Measurements from ENCODE around the gene BCS1L. TPM values are rescaled to one million over a fixed set of nuclear protein-coding genes. Genes with fewer than 3 reads are reported as not detected.

The BCS1L gene
- total and polyA plus RNA-seq, 12 donors: 34.8 to 84.2 (median 45.9) TPM

- peaks cover 0 to 68% (median 36%) of the 10 kb centered on the region in 9 donors for H3K36me3 ChIP-seq
- H3K4me3 ChIP-seq: peak overlapping the region; percentile 79 to 97 (median 92)
- intact Hi-C loops (cut with DNase I): loop anchor here in 5 of 10 donors (5.0 to 10.0 kb wide), 6 partner anchors 86 to 384 kb away; partner anchors contain the start of genes CNOT9 (in 3 of the 5), USP37 (in 3 of the 5), AAMP (in 1 of the 5) and PNKD (in 1 of the 5)
- ATAC-seq (peak in 1 of 8 donors; percentile 0), DNase-seq (no peak)
- H3K27me3 ChIP-seq: no peaks in the 10 kb centered on the region
- H3K4me1 ChIP-seq: peaks cover 9 to 43% (median 32%) of the 10 kb centered on the region in 9 donors
- TF ChIP-seq, protein P1, sequence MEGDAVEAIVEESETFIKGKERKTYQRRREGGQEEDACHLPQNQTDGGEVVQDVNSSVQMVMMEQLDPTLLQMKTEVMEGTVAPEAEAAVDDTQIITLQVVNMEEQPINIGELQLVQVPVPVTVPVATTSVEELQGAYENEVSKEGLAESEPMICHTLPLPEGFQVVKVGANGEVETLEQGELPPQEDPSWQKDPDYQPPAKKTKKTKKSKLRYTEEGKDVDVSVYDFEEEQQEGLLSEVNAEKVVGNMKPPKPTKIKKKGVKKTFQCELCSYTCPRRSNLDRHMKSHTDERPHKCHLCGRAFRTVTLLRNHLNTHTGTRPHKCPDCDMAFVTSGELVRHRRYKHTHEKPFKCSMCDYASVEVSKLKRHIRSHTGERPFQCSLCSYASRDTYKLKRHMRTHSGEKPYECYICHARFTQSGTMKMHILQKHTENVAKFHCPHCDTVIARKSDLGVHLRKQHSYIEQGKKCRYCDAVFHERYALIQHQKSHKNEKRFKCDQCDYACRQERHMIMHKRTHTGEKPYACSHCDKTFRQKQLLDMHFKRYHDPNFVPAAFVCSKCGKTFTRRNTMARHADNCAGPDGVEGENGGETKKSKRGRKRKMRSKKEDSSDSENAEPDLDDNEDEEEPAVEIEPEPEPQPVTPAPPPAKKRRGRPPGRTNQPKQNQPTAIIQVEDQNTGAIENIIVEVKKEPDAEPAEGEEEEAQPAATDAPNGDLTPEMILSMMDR (IDR thresholded peaks at IDR 0.05): peak in 5 of 9 donors; percentile 9 to 41 (median 28)
- WGBS, 2 donors: 3 to 4% methylated on average over 27 of the region's 27 CpGs
- H3K9me3 ChIP-seq: no peaks in the 10 kb centered on the region
- H3K27ac ChIP-seq: peak overlapping the region; percentile 54 to 88 (median 81)
Observed at GRCh38 chr2:218658671-218659257, 719 bp upstream of the BCS1L start.

DNA sequence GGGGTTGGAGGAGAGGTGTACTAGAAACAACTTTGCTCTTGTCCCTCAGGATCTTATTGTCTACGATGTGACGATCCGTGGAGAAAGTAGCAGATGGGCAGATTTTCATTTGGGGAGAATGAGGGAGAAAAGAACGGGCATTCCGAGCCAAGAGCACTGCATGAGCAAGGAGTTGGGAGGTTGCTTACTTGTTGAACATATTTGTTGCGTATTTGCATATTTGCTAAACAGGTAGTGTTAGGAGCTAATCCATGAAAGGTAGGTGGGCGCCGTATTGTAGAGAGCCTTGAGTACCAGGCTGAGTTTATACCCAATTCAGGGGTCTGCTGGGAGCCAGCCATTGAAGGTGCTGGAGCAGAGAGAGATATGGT, 490 bp downstream of the BCS1L start:
- peaks cover 0 to 68% (median 40%) of the 10 kb centered on the region in 9 donors for H3K36me3 ChIP-seq
- peak overlapping the region; percentile 79 to 97 (median 92) for H3K4me3 ChIP-seq
- H3K4me1 ChIP-seq: peaks cover 9 to 41% (median 32%) of the 10 kb centered on the region in 9 donors
- intact Hi-C loops (cut with DNase I): loop anchor here in 5 of 10 donors (5.0 to 10.0 kb wide), 6 partner anchors 88 to 385 kb away; partner anchors contain the start of genes CNOT9 (in 3 of the 5), USP37 (in 3 of the 5), AAMP (in 1 of the 5) and PNKD (in 1 of the 5)
- WGBS, 2 donors: 12 to 15% methylated on average over 8 of the region's 8 CpGs
- H3K9me3 ChIP-seq: no peaks in the 10 kb centered on the region
- no peak for ATAC-seq
- H3K27ac ChIP-seq: peak overlapping the region in 9 of 10 donors; percentile 64 to 88 (median 81)
- no peak for DNase-seq
- H3K27me3 ChIP-seq: no peaks in the 10 kb centered on the region
- TF ChIP-seq, protein P1 (IDR thresholded peaks at IDR 0.05): no peak

- Histone ChIP-seq H3K27ac (no peak overlapping the region), H3K4me1 (peaks cover 3 to 27% (median 22%) of the 10 kb centered on the region in 9 donors), H3K4me3 (no peak overlapping the region), H3K27me3 (no peaks in the 10 kb centered on the region), H3K9me3 (no peaks in the 10 kb centered on the region), H3K36me3 (peaks cover 0 to 72% (median 46%) of the 10 kb centered on the region in 9 donors)
- DNase-seq (no peak), ATAC-seq (no peak)
- intact Hi-C loops (cut with DNase I): no loop called here
- WGBS, 2 donors: 87 to 88% methylated on average over 7 of the region's 7 CpGs
- TF ChIP-seq, protein P1 (IDR thresholded peaks at IDR 0.05): no peak
Observed at GRCh38 chr2:218662377-218662776, 2.9 kb downstream of the BCS1L start.

DNA sequence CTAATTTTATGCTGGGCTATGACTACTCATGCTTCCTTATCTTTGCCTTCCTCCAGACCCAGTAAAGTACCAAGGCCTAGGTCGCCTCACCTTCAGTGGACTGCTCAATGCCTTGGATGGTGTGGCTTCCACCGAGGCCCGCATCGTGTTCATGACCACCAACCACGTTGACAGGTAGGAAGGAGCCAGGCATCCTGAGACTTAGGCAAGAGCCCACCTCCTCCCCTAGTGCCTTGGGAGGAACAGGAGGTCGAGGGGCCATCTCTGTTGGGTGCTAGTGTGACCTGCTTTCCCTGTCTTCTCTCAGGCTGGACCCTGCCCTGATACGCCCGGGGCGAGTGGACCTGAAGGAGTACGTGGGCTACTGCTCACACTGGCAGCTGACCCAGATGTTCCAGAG, 3.3 kb downstream of the BCS1L start:
- no peaks in the 10 kb centered on the region for H3K9me3 ChIP-seq
- intact Hi-C loops (cut with DNase I): no loop called here
- ATAC-seq: no peak
- H3K27ac ChIP-seq: no peak overlapping the region
- H3K27me3 ChIP-seq: no peaks in the 10 kb centered on the region
- peaks cover 0 to 72% (median 50%) of the 10 kb centered on the region in 9 donors for H3K36me3 ChIP-seq
- no peak for DNase-seq
- WGBS, 2 donors: 88 to 92% methylated on average over 10 of the region's 10 CpGs
- no peak overlapping the region for H3K4me3 ChIP-seq
- TF ChIP-seq, protein P1 (IDR thresholded peaks at IDR 0.05): no peak
- H3K4me1 ChIP-seq: peaks cover 3 to 23% (median 20%) of the 10 kb centered on the region in 9 donors

Data from heart right ventricle (tissue), 16 donors.